Heart left ventricle (tissue), 16 donors: Measurements from ENCODE around the gene ADGRB3. TPM values are rescaled to one million over a fixed set of nuclear protein-coding genes. Genes with fewer than 3 reads are reported as not detected.
"Not testable (repeated sequence)": the region's sequence is repeated elsewhere in the genome, so short reads cannot be mapped to it uniquely, and the experiment has no call there.

ENCODE experiments used
- ATAC-seq, 4 donors: fragments of 200-7000 bp; cut with Tn5 transposase; one replicate each; pipeline ENCODE4 v1.9.1; 2020 to 2022; ENCODE audit warnings: moderate library complexity in 4 of 4, mild to moderate bottlenecking in 3 of 4, moderate number of reproducible peaks in 1 of 4
- DNase-seq, 5 donors: peaks; one replicate each; pipeline ENCODE4 v3.0.0-alpha.2; 2020
- H3K27ac ChIP-seq, 12 donors: fragments of 200-600 bp; sonication (generic) in 4 of 12; one replicate each; pipeline versions ENCODE4 v1.5.0 to v1.8.0; 2016 to 2022; ENCODE audit warnings: mild to moderate bottlenecking in 2 of 12
- H3K27me3 ChIP-seq, 9 donors: fragments of 200-600 bp; sonication (generic) in 2 of 9; one replicate each; pipeline versions ENCODE4 v1.5.1 to v1.8.0; 2016 to 2022; ENCODE audit warnings: mild to moderate bottlenecking in 3 of 9
- H3K36me3 ChIP-seq, 9 donors: fragments of 200-600 bp; sonication (generic) in 2 of 9; one replicate each; pipeline versions ENCODE4 v1.5.0 to v1.8.0; 2018 to 2022; ENCODE audit warnings: mild to moderate bottlenecking in 2 of 9
- H3K4me1 ChIP-seq, 12 donors: fragments of 200-600 bp; sonication (generic) in 4 of 12; one replicate each; pipeline versions ENCODE4 v1.5.0 to v1.8.0; 2016 to 2022; ENCODE audit warnings: mild to moderate bottlenecking in 3 of 12
- H3K4me3 ChIP-seq, 12 donors: fragments of 200-600 bp; sonication (generic) in 4 of 12; one replicate each; pipeline versions ENCODE4 v1.5.0 to v1.8.0; 2017 to 2022; ENCODE audit warnings: mild to moderate bottlenecking in 9 of 12, moderate library complexity in 4 of 12
- H3K9me3 ChIP-seq, 12 donors: fragments of 200-600 bp; sonication (generic) in 4 of 12; one replicate each; pipeline versions ENCODE4 v1.5.0 to v1.8.0; 2016 to 2022; ENCODE audit warnings: mild to moderate bottlenecking in 1 of 12
- POLR2A ChIP-seq, 2 donors: fragments of 450-650 bp; IDR thresholded peaks; one replicate each; pipeline ENCODE4 v1.6.1; 2017; ENCODE audit warnings: antibody characterized with exemption in 2 of 2, mild to moderate bottlenecking in 2 of 2, moderate library complexity in 2 of 2
- WGBS, 4 donors: extraction: QIAGEN DNeasy Blood & Tissue Kit in 2 of 4; methylation state at CpG; one replicate each; pipeline versions ENCODE4 v1.1.5 to v1.1.7; 2013 to 2018; 5-methylcytosine and 5-hydroxymethylcytosine counted together
- intact Hi-C, 10 donors: fragments of 100-400 bp; cut with DNase I; formaldehyde crosslinking; loops; one replicate each; pipeline versions ENCODE4 v1.11.1 to v1.14.2; 2022
- polyA plus RNA-seq, 2 donors: library from polyadenylated mRNA; stranded (reverse); fragments of 200-250 nt; gene quantifications; one replicate each; pipeline ENCODE4 v1.2.3, GENCODE V29; 2013
- total RNA-seq, 9 donors: library from RNA; depleted of rRNA in 2 of 9; stranded (reverse); fragments of >200 nt in 2 of 9; fragmentation: NEBNext Ultra II Directional in 3 of 9; extraction: Animal tissue kit (Norgen Biotek cat#: 25700) in 3 of 9; gene quantifications; one replicate each; pipeline versions ENCODE4 v1.1.0 to v1.2.4, GENCODE V29; 2016 to 2023
- TF ChIP-seq, protein P1 (sequence below), 12 donors: fragments of 200-600 bp; sonication (generic) in 4 of 12; IDR thresholded peaks; one replicate each; pipeline versions ENCODE4 v1.5.0 to v1.8.0; 2018 to 2022; ENCODE audit warnings: antibody characterized with exemption in 12 of 12, mild to moderate bottlenecking in 5 of 12
- donor health status: ischemic (EF 13 %, LVEDD 7.1; RV severe dilation, severe dysfunction).
- donor health status: healthy with polysubstance abuse.
- donor health status: DM: no; HTN: yes; CAD: no.
- donor health status: DM: no; HTN: no; CAD: no.
- donor health status: ischemic (EF 25% LVEDD 6.9; RV normal size, moderate dysfunction).
- donor health status: ischemic (EF 25% LVEDD 5.7; RV mildly dilated, moderate dysfunction).
- donor health status: healthy.
- donor health status: DM: yes; HTN: yes; CAD: no.
- donor health status: ischemic (EF 35%, LVEDD 5.7; RV mildly dilated, moderate dysfunction).
- donor health status: nonischemic (EF 11% LVEDD 7.7; RV severe dilation, severe dysfunction).
- donor health status: DM: yes; HTN: yes; CAD: no.
- donor health status: PGD.
- donor health status: ischemic (EF 29% LVEDD 5.4; RV normal size, mild dysfunction).
- donor health status: nonischemic (EF 23%, LVEDD 6.1; RV moderate dilation, normal function).

Gene ADGRB3
- total and polyA plus RNA-seq, 11 donors: 0.51 to 2.5 (median 1.1) TPM

- intact Hi-C loops: no loop called here
Observed at GRCh38 chr6:69106511-69106910, 471.4 kb downstream of the ADGRB3 start.

GRCh38 chr6:69111301-69111700 is 476.2 kb downstream of the ADGRB3 start:
- DNase-seq: no peak
- no peak for ATAC-seq
- Histone ChIP-seq H3K9me3 (peaks cover 0 to 2% (median 0%) of the 10 kb centered on the region in 12 donors), H3K4me1 (no peaks in the 10 kb centered on the region), H3K27me3 (no peaks in the 10 kb centered on the region), H3K4me3 (no peak overlapping the region), H3K36me3 (no peaks in the 10 kb centered on the region), H3K27ac (no peak overlapping the region)
- WGBS, 4 donors: 41 to 62% (median 42%) methylated on average over 2 of the region's 2 CpGs
- intact Hi-C loops: no loop called here
- TF ChIP-seq, protein P1, sequence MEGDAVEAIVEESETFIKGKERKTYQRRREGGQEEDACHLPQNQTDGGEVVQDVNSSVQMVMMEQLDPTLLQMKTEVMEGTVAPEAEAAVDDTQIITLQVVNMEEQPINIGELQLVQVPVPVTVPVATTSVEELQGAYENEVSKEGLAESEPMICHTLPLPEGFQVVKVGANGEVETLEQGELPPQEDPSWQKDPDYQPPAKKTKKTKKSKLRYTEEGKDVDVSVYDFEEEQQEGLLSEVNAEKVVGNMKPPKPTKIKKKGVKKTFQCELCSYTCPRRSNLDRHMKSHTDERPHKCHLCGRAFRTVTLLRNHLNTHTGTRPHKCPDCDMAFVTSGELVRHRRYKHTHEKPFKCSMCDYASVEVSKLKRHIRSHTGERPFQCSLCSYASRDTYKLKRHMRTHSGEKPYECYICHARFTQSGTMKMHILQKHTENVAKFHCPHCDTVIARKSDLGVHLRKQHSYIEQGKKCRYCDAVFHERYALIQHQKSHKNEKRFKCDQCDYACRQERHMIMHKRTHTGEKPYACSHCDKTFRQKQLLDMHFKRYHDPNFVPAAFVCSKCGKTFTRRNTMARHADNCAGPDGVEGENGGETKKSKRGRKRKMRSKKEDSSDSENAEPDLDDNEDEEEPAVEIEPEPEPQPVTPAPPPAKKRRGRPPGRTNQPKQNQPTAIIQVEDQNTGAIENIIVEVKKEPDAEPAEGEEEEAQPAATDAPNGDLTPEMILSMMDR (IDR thresholded peaks at IDR 0.05): no peak
- no peak for TF ChIP-seq POLR2A (IDR thresholded peaks at IDR 0.05)

More at GRCh38 chr6:69106511-69106910, 471.4 kb downstream of the ADGRB3 start:
- no peak for ATAC-seq
- 69 to 84% (median 72%) methylated on average over 3 of the region's 3 CpGs for WGBS, 4 donors
- no peak for DNase-seq
- Histone ChIP-seq H3K4me1 (no peaks in the 10 kb centered on the region), H3K27me3 (no peaks in the 10 kb centered on the region), H3K4me3 (no peak overlapping the region), H3K36me3 (no peaks in the 10 kb centered on the region), H3K9me3 (no peaks in the 10 kb centered on the region), H3K27ac (no peak overlapping the region)
- TF ChIP-seq, protein P1 (IDR thresholded peaks at IDR 0.05): no peak
- TF ChIP-seq POLR2A (IDR thresholded peaks at IDR 0.05): no peak

DNA sequence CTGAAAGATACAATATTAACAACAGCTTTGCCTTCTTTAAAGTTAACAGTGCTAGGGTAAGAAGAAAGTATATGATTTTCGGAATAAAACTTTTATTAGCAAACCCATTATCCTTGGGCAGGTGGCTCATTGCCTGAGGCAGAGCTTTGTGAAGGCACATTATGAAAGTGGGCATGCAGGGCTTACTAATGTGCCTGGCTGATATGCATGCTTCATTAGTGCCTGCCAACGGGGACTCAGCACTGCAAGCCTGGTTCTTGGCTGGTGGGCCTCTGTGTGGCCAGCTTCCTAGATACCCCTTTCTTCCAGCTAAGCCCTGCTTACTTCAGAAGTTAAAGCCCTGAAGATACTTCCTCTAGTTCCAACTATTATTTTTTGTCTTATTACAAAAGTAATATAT is 481.6 kb downstream of the ADGRB3 start:
- H3K27ac ChIP-seq: no peak overlapping the region
- peaks cover 0 to 2% (median 0%) of the 10 kb centered on the region in 12 donors for H3K9me3 ChIP-seq
- intact Hi-C loops: no loop called here
- ATAC-seq (no peak), DNase-seq (peak in 1 of 5 donors; percentile 32)
- 64 to 78% (median 75%) methylated on average over 2 of the region's 2 CpGs for WGBS, 4 donors
- TF ChIP-seq, protein P1 (IDR thresholded peaks at IDR 0.05): no peak
- TF ChIP-seq POLR2A (IDR thresholded peaks at IDR 0.05): no peak
- no peak overlapping the region for H3K4me3 ChIP-seq
- H3K4me1 ChIP-seq: no peaks in the 10 kb centered on the region
- H3K27me3 ChIP-seq: no peaks in the 10 kb centered on the region
- H3K36me3 ChIP-seq: no peaks in the 10 kb centered on the region

DNA sequence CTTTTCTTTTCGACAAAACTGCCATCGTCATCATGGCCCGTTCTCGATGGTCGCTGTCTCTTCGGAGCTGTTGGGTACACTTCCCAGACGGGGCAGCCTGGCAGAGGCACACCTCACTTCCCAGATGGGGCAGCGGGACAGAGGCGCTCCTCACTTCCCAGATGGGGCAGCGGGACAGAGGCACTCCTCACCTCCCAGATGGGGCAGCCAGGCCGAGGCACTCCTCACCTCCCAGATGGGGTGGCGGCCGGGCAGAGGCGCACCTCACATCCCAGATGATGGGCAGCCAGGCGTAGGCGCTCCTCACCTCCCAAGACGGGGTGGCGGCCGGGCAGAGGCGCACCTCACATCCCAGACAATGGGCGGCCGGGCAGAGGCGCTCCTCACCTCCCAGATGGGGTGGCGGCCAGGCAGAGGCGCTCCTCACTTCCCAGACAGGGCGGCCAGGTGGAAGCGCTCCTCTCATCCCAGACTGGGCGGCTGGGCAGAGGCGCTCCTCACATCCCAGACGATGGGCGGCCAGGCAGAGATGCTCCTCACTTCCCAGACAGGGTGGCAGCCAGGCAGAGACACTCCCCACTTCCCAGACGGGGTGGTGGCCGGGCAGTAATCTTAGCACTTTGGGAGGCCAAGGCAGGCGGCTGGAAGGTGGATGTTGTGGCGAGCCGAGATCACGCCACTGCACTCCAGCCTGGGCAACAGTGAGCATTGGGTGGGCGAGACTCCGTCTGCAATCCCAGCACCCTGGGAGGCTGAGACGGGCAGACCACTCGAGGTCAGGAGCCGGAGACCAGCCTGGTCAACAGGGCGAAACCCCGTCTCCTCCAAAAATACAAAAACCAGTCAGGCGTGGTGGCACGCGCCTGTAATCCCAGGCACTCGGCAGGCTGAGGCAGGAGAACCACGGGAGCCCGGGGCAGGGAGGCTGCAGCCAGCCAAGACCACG is 486.7 kb downstream of the ADGRB3 start:
- peak in 1 of 5 donors; percentile 40 for DNase-seq
- ATAC-seq, H3K27ac ChIP-seq, H3K4me3 ChIP-seq, intact Hi-C loops, H3K9me3 ChIP-seq, H3K27me3 ChIP-seq, H3K36me3 ChIP-seq, H3K4me1 ChIP-seq: not testable (repeated sequence)
- 84 to 92% (median 91%) methylated on average over 31 to 51 of the region's 51 CpGs for WGBS, 4 donors
